GM21381 (cell line): ENCODE results near the gene C17orf67.

Experiments
- ATAC-seq: cut with Tn5 transposase; IDR thresholded peaks from one replicate; pipeline ENCODE4 v1.9.1; 2021; ENCODE audit warnings: mild to moderate bottlenecking, moderate library complexity; ENCODE audit not compliant: unreplicated experiment

The C17orf67 gene

DNA sequence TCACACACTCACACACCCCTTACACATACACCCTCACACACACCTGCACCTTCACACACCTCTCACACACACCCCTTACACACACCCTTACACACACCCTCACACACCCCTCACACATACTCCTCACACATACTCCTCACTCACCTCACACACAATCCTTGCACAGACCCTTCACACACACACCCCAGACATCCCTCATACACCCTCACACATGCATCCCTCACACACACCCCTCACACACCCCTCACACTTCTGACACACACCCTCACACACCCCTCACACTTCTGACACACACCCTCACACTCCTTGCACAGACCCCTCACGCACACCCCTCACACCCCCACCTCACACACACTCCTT is 23.9 kb downstream of the C17orf67 start:
- ATAC-seq = no peak

GRCh38 chr17:56809106-56809819 is 24.5 kb downstream of the C17orf67 start:
- no peak for ATAC-seq

DNA sequence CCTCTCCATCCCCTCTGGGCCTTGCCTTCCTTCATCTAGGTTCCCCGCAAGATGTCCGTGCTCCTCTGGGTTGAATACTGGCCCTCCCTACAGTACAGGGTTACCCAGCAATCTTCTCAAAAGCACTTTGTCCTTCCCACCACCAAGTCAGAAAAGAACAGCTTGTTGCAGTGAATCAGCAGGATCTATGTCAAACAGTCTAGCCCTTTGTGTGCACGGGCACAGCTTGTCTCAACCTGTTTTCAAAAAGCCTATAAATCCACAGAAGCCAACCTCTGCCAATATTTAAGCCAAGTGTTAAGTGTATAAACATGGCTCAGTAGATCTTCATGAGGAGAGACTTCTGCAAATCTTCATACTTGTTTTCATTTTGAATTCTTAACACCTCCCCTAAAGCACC is 25.2 kb downstream of the C17orf67 start:
- no peak for ATAC-seq

GRCh38 chr17:56807723-56808122 is 26.0 kb downstream of the C17orf67 start:
- no peak for ATAC-seq

DNA sequence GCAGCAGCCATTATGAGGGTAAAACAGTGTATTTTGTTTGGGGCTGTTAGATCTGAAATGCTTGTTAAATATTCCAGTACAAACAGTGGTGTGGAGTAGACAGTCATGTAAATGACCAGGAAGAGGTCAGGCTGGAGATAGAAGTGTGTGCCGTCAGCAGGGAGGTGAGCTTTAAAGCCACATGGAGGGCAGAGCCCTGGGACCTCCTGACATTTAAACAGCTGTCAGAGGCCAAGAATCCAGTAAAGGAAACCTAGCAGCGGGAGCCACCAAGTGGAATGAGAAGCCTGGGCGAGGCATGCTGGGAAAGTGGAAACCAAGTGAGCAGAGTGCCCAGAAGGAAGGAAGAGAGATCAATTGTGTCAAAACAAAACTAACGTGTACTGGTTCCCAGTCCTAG is 26.8 kb downstream of the C17orf67 start:
- no peak for ATAC-seq

- ATAC-seq = no peak
These were observed 29.3 kb downstream of the C17orf67 start for GRCh38 chr17:56804454-56804853.

DNA sequence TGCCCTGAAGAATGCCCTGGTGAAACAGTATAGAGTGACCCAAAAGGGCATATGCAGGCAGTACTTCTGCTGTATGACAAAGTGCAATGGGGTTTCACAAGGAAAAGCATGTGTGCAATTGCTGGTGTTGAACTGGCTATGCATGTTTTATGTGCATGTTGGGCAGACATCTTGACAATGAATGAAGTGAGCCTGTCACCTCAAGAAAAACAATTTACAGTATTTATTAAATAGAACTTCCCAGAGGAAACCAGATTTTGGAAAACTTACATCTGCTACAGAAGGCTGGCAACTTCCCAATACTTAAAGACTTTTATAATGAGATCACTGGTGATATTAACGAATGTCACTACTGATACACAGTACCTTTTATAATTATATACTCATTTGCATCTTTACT is 30.6 kb downstream of the C17orf67 start:
- no peak for ATAC-seq

- no peak for ATAC-seq
These were observed 32.1 kb downstream of the C17orf67 start for GRCh38 chr17:56801459-56802178.

DNA sequence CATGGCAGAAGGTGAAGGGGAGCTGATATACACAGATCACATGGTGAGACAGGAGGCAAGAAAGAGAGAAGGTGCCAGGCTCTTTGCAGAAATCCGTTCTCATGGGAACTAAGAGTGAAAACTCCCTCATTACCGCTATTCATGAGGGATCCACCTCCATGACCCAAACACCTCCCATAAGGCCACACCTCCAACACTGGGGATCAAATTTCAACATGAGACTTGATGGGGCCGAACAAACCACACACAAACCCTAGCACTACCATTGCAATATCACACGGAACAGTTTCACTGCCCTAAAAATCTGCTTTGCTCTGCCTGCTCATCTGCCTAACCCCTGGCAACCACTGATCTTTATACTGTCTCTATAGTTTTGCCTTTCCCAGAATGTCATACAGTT is 34.8 kb downstream of the C17orf67 start:
- ATAC-seq = no peak

DNA sequence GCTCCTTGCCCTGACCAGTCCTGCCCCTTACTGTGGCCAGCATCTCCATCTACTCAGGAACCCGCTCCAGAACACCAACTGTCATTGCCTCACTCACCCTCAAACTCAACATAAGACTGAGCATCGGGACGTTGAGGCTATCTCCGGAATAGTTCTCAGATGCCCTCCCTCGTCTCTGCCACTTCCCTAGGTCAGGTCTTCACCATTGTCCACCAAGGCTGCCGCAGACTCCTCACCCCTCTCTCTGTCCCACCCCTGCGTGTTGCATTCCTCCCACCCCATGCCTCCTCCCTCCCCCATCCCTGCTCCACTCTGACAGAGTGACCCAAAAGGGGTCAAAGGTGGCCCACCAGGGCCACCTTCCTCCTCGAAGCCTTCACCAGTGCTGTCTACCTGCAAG is 37.2 kb downstream of the C17orf67 start:
- no peak for ATAC-seq

- ATAC-seq = no peak
These were observed 38.4 kb downstream of the C17orf67 start for GRCh38 chr17:56795221-56795865.

DNA sequence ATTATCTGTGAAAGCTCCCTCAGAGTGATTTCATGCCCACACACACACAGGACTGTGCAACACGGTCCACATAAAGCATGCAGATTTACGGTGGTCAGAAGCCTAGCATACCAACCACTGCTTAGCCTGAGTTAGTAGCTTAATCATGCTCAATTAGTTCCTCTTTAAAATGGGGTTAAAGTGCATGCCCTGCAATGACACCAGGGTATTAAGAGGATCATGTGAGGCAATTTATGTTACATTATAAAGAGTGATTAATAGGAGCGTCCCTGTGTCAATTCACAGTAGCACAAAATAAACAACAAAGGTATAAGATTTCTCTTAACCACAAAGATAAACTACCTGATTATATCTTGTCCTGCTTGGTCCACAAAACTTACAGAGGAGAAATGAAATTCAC is 39.8 kb downstream of the C17orf67 start:
- ATAC-seq = no peak

DNA sequence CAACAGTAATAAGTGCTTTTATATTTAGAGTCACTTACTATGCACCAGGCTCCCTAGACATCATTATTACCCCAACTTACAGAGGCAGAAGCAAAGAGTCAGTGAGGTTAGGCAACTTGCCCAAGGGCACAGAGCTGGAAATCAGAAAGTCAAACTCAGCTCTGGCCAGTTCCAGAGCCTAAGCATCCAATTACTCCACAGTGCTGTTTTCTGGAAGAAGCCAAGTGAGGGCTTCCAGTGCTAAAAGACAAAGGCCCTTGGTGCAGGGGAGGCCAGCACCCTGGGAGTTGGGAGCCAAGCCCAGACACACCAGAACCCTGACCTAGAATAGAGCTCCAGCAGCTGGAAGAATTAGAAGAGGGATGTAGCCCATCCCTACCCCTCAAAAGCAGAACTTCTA is 40.2 kb downstream of the C17orf67 start:
- no peak for ATAC-seq

DNA sequence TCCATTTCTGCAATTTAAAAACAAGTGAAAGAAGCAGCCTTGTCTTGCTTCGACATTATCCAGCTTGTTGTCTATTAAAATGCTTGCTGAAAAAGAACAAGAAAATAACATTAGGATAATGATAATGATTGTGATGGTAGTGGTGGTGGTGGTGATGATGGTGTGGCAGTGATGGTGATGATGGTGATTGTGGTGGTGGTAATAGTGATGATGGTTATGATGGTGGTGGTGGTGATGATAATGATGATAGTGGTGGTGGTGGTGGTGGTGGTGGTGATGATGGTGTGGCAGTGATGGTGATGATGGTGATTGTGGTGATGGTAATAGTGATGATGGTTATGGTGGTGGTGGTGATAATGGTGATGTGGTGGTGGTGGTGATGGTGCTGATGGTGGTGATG is 41.5 kb downstream of the C17orf67 start:
- ATAC-seq = no peak

GRCh38 chr17:56786989-56787482 is 46.7 kb downstream of the C17orf67 start:
- peak; percentile 81 for ATAC-seq

DNA sequence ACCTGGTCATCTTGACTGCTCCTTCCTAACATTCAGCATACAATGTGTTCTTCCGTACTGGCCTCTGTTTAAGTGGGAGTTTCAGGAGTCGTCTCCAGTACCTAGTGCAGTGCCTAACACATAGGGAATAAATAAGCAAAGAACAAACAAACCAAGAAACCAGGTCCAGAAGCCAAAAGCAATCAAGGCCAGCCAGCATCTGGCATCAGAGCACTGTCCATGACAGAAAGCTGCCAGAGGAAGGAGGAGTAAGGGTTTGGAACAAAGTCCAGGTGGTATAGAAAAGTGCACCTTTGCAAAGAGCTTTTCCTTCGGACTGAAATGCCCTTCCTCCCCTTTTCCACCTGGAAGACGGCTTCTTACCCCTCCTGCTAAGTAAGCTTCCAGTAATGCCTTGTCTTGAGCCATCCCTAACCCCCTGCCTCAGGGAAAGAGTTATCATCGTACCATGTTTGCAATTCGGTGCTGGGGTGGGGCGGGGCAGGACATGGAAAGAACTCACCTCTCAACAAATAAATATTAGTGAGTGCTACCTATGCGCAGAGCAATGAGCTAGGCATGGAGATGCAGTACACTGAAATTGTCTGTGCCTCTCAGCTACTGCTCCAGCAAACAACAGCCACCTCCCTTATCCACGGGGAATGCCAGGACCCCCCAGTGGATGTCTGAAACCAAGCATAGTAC is 47.6 kb downstream of the C17orf67 start:
- no peak for ATAC-seq

GRCh38 chr17:56785405-56785804 is 48.3 kb downstream of the C17orf67 start:
- ATAC-seq = no peak

- ATAC-seq = no peak
These were observed 51.4 kb downstream of the C17orf67 start for GRCh38 chr17:56782338-56782737.

GRCh38 chr17:56781906-56782305 is 51.8 kb downstream of the C17orf67 start:
- ATAC-seq = no peak

DNA sequence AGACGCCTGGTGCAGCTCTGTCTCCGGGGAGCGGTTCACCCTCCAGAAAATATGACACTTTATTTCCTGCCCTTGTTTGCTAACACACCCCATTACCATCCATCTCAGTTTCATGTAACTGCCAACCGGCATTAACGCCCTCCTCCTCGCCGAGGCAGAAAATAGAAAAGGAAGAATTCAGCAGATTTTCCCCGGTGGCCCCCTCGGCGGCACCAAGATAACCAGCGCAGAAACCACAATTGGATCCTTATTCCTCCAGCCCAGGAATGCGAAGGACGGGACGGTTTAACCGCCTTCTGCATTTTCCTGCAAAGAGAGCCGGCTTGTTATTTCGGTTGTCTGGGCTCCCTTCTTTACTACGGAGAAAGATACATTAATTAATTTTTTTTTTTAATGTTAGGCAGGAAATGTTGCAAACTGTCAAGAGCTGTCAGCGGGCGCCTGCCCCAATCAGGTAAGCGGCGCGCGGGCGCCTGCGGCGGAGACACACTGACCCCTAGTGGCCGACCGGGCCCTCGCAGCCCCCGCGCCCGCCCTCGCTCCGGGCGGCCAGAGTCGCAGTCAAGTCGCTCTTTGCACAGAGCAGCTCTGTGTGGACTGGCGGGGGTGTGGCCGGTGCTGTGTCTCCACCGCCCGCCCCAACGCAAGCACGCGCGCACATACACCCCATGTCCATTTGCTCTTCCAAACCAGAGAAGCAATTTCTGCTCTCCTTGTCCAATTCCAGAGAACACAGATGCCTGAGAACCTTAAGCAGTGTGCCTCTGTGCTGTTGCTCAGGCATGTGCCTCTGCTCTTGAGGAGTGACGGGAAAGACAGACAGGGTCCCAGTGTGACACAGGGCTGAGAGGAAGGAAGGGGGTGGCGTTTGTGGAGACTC is 53.6 kb downstream of the C17orf67 start:
- ATAC-seq = peak; percentile 91
